Bronchial epithelial cell (primary cell): ENCODE results near the gene SEC22A. TPM values are rescaled to one million over a fixed set of nuclear protein-coding genes. Genes with fewer than 3 reads are reported as not detected.

ENCODE experiments used
- DNase-seq: peaks from one replicate; pipeline ENCODE4 v3.0.0-alpha.2; 2010; ENCODE audit warnings: low read depth
- FAIRE-seq: peaks from 2 replicates; lab custom pipeline; 2011; peaks lifted over from hg19 to GRCh38; lab: Jason Lieb, UNC
- H3K27me3 ChIP-seq: 2 replicates; pipeline ENCODE4 v1.5.1; 2011; ENCODE audit warnings: low read length; ENCODE audit not compliant: control insufficient read depth, insufficient read depth
- H3K36me3 ChIP-seq: 2 replicates; pipeline ENCODE4 v1.5.1; 2011; ENCODE audit warnings: low read length; ENCODE audit not compliant: control insufficient read depth, insufficient read depth
- H3K4me3 ChIP-seq: 2 replicates; pipeline ENCODE4 v1.5.1; 2011; ENCODE audit warnings: mild to moderate bottlenecking, low read depth, low read length, control low read depth
- total RNA-seq: library from RNA; depleted of rRNA; stranded (reverse); fragments of >200 nt; gene quantifications from 2 replicates; pipeline ENCODE4 v1.2.1, GENCODE V29; 2014
- TF ChIP-seq, protein P1 (sequence below): IDR thresholded peaks from 2 replicates; pipeline ENCODE4 v1.5.1; 2011; ENCODE audit warnings: mild to moderate bottlenecking, moderate library complexity, low read length, control low read depth, inconsistent platforms; ENCODE audit not compliant: insufficient read depth, severe bottlenecking

Gene SEC22A
- total RNA-seq, 1 donor from 2014 or later, result 44.0 TPM

GRCh38 chr3:123297627-123297899 lies 95.8 kb downstream of the SEC22A start:
- Histone ChIP-seq H3K36me3 (no peaks in the 10 kb centered on the region), H3K4me3 (no peak overlapping the region), H3K27me3 (no peaks in the 10 kb centered on the region)
- TF ChIP-seq, protein P1, sequence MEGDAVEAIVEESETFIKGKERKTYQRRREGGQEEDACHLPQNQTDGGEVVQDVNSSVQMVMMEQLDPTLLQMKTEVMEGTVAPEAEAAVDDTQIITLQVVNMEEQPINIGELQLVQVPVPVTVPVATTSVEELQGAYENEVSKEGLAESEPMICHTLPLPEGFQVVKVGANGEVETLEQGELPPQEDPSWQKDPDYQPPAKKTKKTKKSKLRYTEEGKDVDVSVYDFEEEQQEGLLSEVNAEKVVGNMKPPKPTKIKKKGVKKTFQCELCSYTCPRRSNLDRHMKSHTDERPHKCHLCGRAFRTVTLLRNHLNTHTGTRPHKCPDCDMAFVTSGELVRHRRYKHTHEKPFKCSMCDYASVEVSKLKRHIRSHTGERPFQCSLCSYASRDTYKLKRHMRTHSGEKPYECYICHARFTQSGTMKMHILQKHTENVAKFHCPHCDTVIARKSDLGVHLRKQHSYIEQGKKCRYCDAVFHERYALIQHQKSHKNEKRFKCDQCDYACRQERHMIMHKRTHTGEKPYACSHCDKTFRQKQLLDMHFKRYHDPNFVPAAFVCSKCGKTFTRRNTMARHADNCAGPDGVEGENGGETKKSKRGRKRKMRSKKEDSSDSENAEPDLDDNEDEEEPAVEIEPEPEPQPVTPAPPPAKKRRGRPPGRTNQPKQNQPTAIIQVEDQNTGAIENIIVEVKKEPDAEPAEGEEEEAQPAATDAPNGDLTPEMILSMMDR, result no peak
- DNase-seq (no peak), FAIRE-seq (no peak)

GRCh38 chr3:123298903-123299302 lies 97.2 kb downstream of the SEC22A start:
- no peaks in the 10 kb centered on the region for H3K27me3 ChIP-seq
- TF ChIP-seq, protein P1, result no peak
- H3K4me3 ChIP-seq, result no peak overlapping the region
- peak; percentile 23 for FAIRE-seq
- peak; percentile 59 for DNase-seq
- no peaks in the 10 kb centered on the region for H3K36me3 ChIP-seq

- FAIRE-seq, result no peak
- no peaks in the 10 kb centered on the region for H3K36me3 ChIP-seq
- H3K27me3 ChIP-seq, result no peaks in the 10 kb centered on the region
- no peak for DNase-seq
- H3K4me3 ChIP-seq, result no peak overlapping the region
- TF ChIP-seq, protein P1, result no peak
These were observed 97.8 kb downstream of the SEC22A start for GRCh38 chr3:123299581-123299980.

GRCh38 chr3:123300056-123300455 lies 98.3 kb downstream of the SEC22A start:
- FAIRE-seq (no peak), DNase-seq (no peak)
- Histone ChIP-seq H3K36me3 (no peaks in the 10 kb centered on the region), H3K27me3 (no peaks in the 10 kb centered on the region), H3K4me3 (no peak overlapping the region)
- TF ChIP-seq, protein P1, result no peak

- no peaks in the 10 kb centered on the region for H3K27me3 ChIP-seq
- H3K36me3 ChIP-seq, result no peaks in the 10 kb centered on the region
- H3K4me3 ChIP-seq, result no peak overlapping the region
- FAIRE-seq (no peak), DNase-seq (no peak)
- TF ChIP-seq, protein P1, result no peak
These were observed 98.8 kb downstream of the SEC22A start for GRCh38 chr3:123300583-123300982.
